GM12874 (cell line): ENCODE data around the gene RAD50.

Source experiments
- CTCF ChIP-seq: IDR thresholded peaks from 2 replicates; pipeline ENCODE4 v1.5.1; 2011; ENCODE audit warnings: low read depth, mild to moderate bottlenecking, control low read depth, low read length, moderate library complexity; ENCODE audit not compliant: insufficient read depth

Gene RAD50

DNA sequence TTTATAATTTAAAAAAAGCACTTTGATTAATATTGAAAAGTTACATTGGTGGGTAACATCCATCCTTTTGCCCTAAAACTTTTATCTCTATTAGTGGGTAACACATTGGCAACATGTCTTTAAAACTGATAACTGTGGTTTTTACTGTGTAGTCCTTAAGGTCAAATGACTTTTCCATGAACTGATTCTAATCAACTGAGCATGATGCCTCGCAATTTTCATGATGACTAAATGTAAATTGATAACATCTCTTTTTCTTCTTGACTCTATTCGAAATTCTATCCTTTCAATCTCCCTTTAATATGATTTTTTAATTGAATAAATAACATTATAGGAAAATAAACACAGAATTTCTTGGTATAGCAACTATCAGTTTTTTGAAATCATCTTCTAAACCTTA lies 7.2 kb upstream of the RAD50 start:
- no peak for TF ChIP-seq CTCF

GRCh38 chr5:132556153-132556762 lies 519 bp upstream of the RAD50 start:
- no peak for TF ChIP-seq CTCF

DNA sequence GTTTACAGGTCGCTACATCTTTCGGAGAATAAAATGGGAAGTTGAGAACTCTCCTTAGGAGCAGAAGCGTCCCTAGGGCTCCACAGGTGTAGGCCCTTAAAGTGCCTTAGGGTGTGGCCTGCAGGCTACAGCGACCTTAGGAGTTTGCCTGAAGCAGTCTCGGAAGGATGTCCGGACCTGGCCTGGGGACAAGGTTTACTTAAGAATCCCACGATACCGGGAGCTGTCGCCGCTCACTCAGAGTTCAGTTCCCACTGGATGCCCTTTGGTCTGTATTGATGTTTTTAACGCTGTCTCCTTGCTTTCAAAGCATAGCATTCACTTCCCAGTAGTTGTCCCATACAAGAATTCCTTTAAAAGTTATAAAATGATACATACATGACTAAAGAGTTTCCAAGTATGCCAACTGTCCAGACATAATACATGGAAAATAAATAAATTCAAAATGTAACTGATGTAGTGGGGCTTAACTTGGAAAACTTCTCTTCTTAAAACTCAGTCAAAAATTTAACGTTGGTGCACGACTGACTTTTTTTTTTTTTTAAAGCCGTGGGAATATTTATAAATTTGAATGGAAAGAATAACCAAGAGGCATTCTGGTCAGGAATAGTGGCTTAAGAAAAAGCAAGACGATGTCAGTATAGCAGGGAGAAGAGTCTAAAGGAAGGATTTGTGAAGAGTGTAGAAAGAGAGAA lies 848 bp downstream of the RAD50 start:
- TF ChIP-seq CTCF, result no peak

DNA sequence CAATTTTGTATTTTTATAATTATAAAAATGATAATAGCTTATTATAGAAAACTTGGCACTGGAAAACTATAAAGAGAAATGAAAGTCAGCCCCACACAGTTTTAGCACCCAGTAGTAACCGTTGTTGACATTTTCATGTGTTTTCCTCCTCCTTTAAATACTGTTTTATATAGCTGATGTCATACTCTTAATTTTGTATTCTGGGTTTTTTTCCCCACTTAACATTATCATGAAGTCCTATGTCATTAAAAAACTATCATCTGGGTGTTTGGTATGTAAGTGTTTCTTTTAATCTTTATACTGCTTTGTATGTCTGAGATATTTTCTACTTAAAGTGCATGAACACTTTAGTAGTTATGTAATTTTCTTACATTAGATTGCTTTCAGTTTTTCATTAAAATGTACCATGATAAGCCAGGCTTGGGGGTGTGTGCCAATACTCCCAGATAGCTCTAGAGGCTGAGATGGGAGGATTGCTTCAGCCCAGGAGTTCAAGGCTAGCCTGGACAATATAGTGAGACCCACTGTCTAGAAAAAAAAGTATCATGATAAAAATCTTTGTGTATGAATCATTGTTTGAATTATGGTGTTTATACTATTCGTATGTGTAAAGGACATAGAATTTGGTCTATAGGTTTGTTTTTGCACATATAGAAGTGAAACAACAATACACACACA lies 2.7 kb downstream of the RAD50 start:
- TF ChIP-seq CTCF, result no peak

DNA sequence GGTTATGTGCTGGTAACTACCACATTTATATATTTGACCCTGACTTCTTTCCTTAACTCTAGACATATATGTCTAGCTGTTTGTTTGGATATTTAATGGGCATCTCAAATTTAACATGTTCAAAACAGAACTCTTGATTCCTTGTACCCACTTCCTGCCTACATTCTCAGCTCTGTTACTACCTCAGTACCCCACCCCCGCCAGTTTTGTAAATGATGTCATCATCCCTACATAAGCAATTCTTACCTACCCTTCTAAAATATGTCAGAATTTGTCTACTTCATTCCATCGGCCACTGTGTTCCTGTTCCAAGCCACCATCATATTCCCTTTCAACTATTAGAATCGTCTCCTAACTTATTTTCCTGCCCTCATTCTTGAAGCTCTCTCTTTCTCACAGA lies 4.8 kb downstream of the RAD50 start:
- TF ChIP-seq CTCF, result no peak

- no peak for TF ChIP-seq CTCF
These were observed 9.9 kb downstream of the RAD50 start for GRCh38 chr5:132566657-132567056.

GRCh38 chr5:132576123-132576522 lies 19.3 kb downstream of the RAD50 start:
- no peak for TF ChIP-seq CTCF
